Osteocyte (in vitro differentiated cells): ENCODE measurements around the gene AHNAK2. TPM values are rescaled to one million over a fixed set of nuclear protein-coding genes. Genes with fewer than 3 reads are reported as not detected.

Experiments used
- DNase-seq: peaks from one replicate; pipeline ENCODE4 v3.0.0; 2021; ENCODE audit warnings: mixed read lengths; ENCODE audit not compliant: unreplicated experiment; ENCODE audit errors: extremely low spot score
- H3K27ac Mint-ChIP-seq: one replicate; pipeline ENCODE4 v1.8.0; 2021; ENCODE audit warnings: mild to moderate bottlenecking, mixed read lengths; ENCODE audit not compliant: unreplicated experiment
- H3K27me3 Mint-ChIP-seq: one replicate; pipeline ENCODE4 v1.8.0; 2021; ENCODE audit warnings: mixed read lengths; ENCODE audit not compliant: unreplicated experiment
- H3K36me3 Mint-ChIP-seq: one replicate; pipeline ENCODE4 v1.8.0; 2021; ENCODE audit warnings: mixed read lengths; ENCODE audit not compliant: unreplicated experiment
- H3K4me1 Mint-ChIP-seq: one replicate; pipeline ENCODE4 v1.8.0; 2021; ENCODE audit warnings: mixed read lengths; ENCODE audit not compliant: unreplicated experiment
- H3K4me3 Mint-ChIP-seq: one replicate; pipeline ENCODE4 v1.8.0; 2021; ENCODE audit warnings: mild to moderate bottlenecking, moderate library complexity, mixed read lengths; ENCODE audit not compliant: unreplicated experiment
- H3K9me3 Mint-ChIP-seq: one replicate; pipeline ENCODE4 v1.8.0; 2021; ENCODE audit warnings: mixed read lengths; ENCODE audit not compliant: unreplicated experiment
- CTCF ChIP-seq: fragments of 200-600 bp; sonication (generic); IDR thresholded peaks from 2 replicates; pipeline ENCODE4 v1.5.0; 2021; ENCODE audit warnings: antibody characterized with exemption, mild to moderate bottlenecking, moderate library complexity
- total RNA-seq: library from RNA; stranded (reverse); gene quantifications from 2 replicates; pipeline ENCODE4 v1.2.1, GENCODE V29; 2021

AHNAK2 gene
- total RNA-seq, 1 donor from 2014 or later, result 145 TPM

GRCh38 chr14:105005929-105006830 is 28.0 kb upstream of the AHNAK2 start:
- H3K4me3 Mint-ChIP-seq, result no peak overlapping the region
- H3K36me3 Mint-ChIP-seq, result peaks cover 6% of the 10 kb centered on the region
- H3K9me3 Mint-ChIP-seq, result no peaks in the 10 kb centered on the region
- no peaks in the 10 kb centered on the region for H3K4me1 Mint-ChIP-seq
- TF ChIP-seq CTCF, result no peak
- peak overlapping the region; percentile 28 for H3K27ac Mint-ChIP-seq
- H3K27me3 Mint-ChIP-seq, result no peaks in the 10 kb centered on the region
- no peak for DNase-seq

GRCh38 chr14:105005329-105005928 is 27.3 kb upstream of the AHNAK2 start:
- Mint-ChIP-seq H3K27ac (no peak overlapping the region), H3K4me3 (no peak overlapping the region), H3K9me3 (no peaks in the 10 kb centered on the region), H3K27me3 (no peaks in the 10 kb centered on the region), H3K36me3 (peaks cover 6% of the 10 kb centered on the region), H3K4me1 (no peaks in the 10 kb centered on the region)
- no peak for DNase-seq
- TF ChIP-seq CTCF, result no peak

GRCh38 chr14:104999361-104999760 is 21.2 kb upstream of the AHNAK2 start:
- no peak for TF ChIP-seq CTCF
- Mint-ChIP-seq H3K9me3 (peaks cover 6% of the 10 kb centered on the region), H3K27ac (no peak overlapping the region), H3K27me3 (no peaks in the 10 kb centered on the region), H3K4me3 (no peak overlapping the region), H3K4me1 (no peaks in the 10 kb centered on the region), H3K36me3 (peaks cover 5% of the 10 kb centered on the region)
- DNase-seq, result no peak

- Mint-ChIP-seq H3K4me1 (no peaks in the 10 kb centered on the region), H3K36me3 (peaks cover 5% of the 10 kb centered on the region), H3K9me3 (peaks cover 6% of the 10 kb centered on the region), H3K27ac (no peak overlapping the region), H3K27me3 (no peaks in the 10 kb centered on the region), H3K4me3 (no peak overlapping the region)
- DNase-seq, result no peak
- TF ChIP-seq CTCF, result no peak
These were observed 20.6 kb upstream of the AHNAK2 start for GRCh38 chr14:104998801-104999200.

- H3K27ac Mint-ChIP-seq, result no peak overlapping the region
- peaks cover 17% of the 10 kb centered on the region for H3K36me3 Mint-ChIP-seq
- no peak for DNase-seq
- no peak for TF ChIP-seq CTCF
- no peak overlapping the region for H3K4me3 Mint-ChIP-seq
- H3K27me3 Mint-ChIP-seq, result no peaks in the 10 kb centered on the region
- peaks cover 6% of the 10 kb centered on the region for H3K9me3 Mint-ChIP-seq
- no peaks in the 10 kb centered on the region for H3K4me1 Mint-ChIP-seq
These were observed 18.3 kb upstream of the AHNAK2 start for GRCh38 chr14:104996483-104996882.
